ENCODE results near the gene DYRK3. TPM values are rescaled to one million over a fixed set of nuclear protein-coding genes. Genes with fewer than 3 reads are reported as not detected.

DYRK3 gene
- total and polyA plus RNA-seq, 12 donors: 4.1 to 31.1 (median 20.8) TPM

DNA sequence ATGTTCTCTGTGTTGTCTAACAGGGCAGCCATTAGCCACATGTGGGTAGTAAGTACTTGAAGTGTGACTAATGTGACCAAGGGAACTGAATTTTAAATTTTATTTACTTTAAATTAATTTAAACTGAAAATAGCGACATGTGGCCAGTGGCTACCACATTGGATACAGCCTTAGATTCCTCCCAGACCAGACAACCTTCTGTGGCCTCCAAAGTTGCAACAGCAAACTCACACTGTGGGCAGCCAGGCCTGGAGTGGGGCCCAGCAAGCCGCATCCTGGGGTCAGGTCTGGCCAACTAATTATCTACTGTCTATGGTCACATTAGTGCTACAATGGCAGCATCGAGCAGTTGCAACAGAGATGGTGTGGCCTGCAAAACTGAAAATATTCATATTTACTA, 34.8 kb upstream of the DYRK3 start:
- Histone ChIP-seq H3K27me3 (no peaks in the 10 kb centered on the region), H3K4me3 (no peak overlapping the region), H3K9me3 (no peaks in the 10 kb centered on the region), H3K4me1 (no peaks in the 10 kb centered on the region), H3K36me3 (peaks cover 0 to 100% (median 81%) of the 10 kb centered on the region in 9 donors), H3K27ac (no peak overlapping the region)
- ATAC-seq: no peak
- intact Hi-C loops (cut with DNase I): loop anchor here in 1 of 10 donors (10.0 kb wide), 1 partner anchor 384 kb away; no protein-coding TSS in a partner anchor
- TF ChIP-seq, protein P1, sequence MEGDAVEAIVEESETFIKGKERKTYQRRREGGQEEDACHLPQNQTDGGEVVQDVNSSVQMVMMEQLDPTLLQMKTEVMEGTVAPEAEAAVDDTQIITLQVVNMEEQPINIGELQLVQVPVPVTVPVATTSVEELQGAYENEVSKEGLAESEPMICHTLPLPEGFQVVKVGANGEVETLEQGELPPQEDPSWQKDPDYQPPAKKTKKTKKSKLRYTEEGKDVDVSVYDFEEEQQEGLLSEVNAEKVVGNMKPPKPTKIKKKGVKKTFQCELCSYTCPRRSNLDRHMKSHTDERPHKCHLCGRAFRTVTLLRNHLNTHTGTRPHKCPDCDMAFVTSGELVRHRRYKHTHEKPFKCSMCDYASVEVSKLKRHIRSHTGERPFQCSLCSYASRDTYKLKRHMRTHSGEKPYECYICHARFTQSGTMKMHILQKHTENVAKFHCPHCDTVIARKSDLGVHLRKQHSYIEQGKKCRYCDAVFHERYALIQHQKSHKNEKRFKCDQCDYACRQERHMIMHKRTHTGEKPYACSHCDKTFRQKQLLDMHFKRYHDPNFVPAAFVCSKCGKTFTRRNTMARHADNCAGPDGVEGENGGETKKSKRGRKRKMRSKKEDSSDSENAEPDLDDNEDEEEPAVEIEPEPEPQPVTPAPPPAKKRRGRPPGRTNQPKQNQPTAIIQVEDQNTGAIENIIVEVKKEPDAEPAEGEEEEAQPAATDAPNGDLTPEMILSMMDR (IDR thresholded peaks at IDR 0.05): no peak
- no peak for DNase-seq
- 86 to 88% methylated on average over 3 of the region's 3 CpGs for WGBS, 2 donors

DNA sequence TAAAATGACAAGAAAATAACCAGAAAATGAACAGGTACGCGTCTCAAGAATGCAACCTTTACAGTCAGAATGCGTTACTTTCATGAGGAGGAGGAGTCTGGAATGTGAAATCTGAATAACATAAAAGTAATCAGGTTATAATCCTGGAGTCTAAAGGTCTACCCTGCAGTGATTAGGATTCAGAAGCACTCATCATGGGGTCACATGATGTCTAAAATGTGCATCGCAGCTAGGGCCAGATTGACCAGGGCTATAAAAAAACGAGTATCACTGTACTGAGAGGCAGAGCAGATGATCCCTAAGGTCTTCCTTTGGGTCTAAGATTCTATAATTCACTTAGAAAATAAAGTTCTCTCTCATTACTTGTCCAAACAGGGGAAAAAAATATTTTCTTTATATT, 30.5 kb upstream of the DYRK3 start:
- H3K9me3 ChIP-seq: no peaks in the 10 kb centered on the region
- peaks cover 0 to 100% (median 72%) of the 10 kb centered on the region in 9 donors for H3K36me3 ChIP-seq
- H3K4me3 ChIP-seq: no peak overlapping the region
- 76 to 83% methylated on average over 5 of the region's 5 CpGs for WGBS, 2 donors
- no peak overlapping the region for H3K27ac ChIP-seq
- no peak for DNase-seq
- TF ChIP-seq, protein P1 (IDR thresholded peaks at IDR 0.05): no peak
- no peak for ATAC-seq
- H3K4me1 ChIP-seq: no peaks in the 10 kb centered on the region
- H3K27me3 ChIP-seq: no peaks in the 10 kb centered on the region
- intact Hi-C loops (cut with DNase I): loop anchor here in 1 of 10 donors (10.0 kb wide), 1 partner anchor 380 kb away; no protein-coding TSS in a partner anchor

DNA sequence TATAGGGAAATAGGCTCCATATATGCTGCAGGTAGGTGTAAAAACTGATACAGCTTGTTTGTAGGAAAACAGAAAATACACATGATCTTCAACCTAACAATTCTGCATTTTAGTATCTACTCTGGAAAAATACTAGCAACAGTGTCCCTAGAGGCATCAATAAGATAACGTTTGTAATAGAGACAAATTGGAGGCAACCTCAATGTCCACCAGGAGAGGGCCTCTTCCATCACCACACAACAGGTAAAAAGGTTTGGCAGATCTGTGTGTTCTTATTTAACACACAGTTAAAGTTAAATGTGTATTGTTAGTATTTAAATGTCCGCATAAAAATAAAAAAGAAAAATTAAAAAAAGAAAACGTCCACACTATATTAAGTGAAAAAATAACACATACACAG, 28.5 kb upstream of the DYRK3 start:
- Histone ChIP-seq H3K4me1 (peaks cover 5 to 10% (median 9%) of the 10 kb centered on the region in 9 donors), H3K27me3 (no peaks in the 10 kb centered on the region), H3K9me3 (no peaks in the 10 kb centered on the region), H3K27ac (no peak overlapping the region), H3K4me3 (no peak overlapping the region), H3K36me3 (peaks cover 0 to 94% (median 57%) of the 10 kb centered on the region in 9 donors)
- DNase-seq: no peak
- 66 to 67% methylated on average over 3 of the region's 3 CpGs for WGBS, 2 donors
- no peak for ATAC-seq
- intact Hi-C loops (cut with DNase I): loop anchor here in 1 of 10 donors (10.0 kb wide), 1 partner anchor 378 kb away; no protein-coding TSS in a partner anchor
- TF ChIP-seq, protein P1 (IDR thresholded peaks at IDR 0.05): peak in 5 of 9 donors; percentile 8 to 22 (median 15)

DNA sequence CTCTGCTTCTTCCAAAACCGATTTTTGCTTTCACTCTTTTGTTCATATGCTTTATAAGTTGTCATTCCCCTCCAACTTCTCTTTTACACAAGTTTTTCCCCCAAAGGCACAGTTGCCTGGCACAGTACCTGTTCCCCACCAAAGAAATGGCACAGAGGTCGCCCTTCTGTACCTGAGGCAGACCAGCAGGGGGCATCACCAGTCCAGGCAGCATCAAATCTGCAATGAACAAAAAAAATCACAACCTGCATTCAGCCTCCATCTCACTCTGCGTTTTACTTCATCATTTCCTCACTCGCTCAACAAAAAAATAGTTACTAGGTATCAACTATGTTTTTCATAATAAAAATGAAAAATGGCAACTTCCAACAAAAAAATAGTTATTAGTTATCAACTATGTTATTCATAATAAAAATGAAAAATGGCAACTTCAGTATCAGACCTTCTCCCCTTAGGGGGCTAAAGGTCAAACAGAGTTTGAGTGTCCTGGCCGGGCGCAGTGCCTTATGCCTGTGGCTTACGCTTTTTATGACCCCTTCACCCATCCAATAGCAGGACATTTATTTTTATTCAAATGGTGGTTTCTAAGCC, 27.1 kb upstream of the DYRK3 start:
- Histone ChIP-seq H3K27ac (no peak overlapping the region), H3K4me3 (no peak overlapping the region), H3K27me3 (no peaks in the 10 kb centered on the region), H3K4me1 (peaks cover 5 to 15% (median 10%) of the 10 kb centered on the region in 9 donors), H3K36me3 (peaks cover 0 to 80% (median 44%) of the 10 kb centered on the region in 9 donors), H3K9me3 (no peaks in the 10 kb centered on the region)
- TF ChIP-seq, protein P1 (IDR thresholded peaks at IDR 0.05): peak; percentile 30 to 77 (median 63)
- WGBS, 2 donors: 78 to 81% methylated on average over 7 of the region's 7 CpGs
- ATAC-seq: no peak
- no peak for DNase-seq
- intact Hi-C loops (cut with DNase I): loop anchor here in 1 of 10 donors (10.0 kb wide), 1 partner anchor 377 kb away; no protein-coding TSS in a partner anchor

Data from heart right ventricle (tissue), 16 donors.